GM19328 (cell line): ENCODE data around the gene TEX22.

ENCODE experiments used
- ATAC-seq: cut with Tn5 transposase; IDR thresholded peaks from one replicate; pipeline ENCODE4 v1.9.1; 2021; ENCODE audit warnings: mild to moderate bottlenecking, moderate library complexity; ENCODE audit not compliant: unreplicated experiment

Gene TEX22

GRCh38 chr14:105455086-105455640, 56.8 kb downstream of the TEX22 start:
- no peak for ATAC-seq

- no peak for ATAC-seq
Measured at GRCh38 chr14:105455766-105456660, 57.7 kb downstream of the TEX22 start.

- no peak for ATAC-seq
Measured at GRCh38 chr14:105456736-105457617, 58.6 kb downstream of the TEX22 start.

GRCh38 chr14:105458010-105458409, 59.7 kb downstream of the TEX22 start:
- ATAC-seq: no peak

GRCh38 chr14:105458571-105458970, 60.2 kb downstream of the TEX22 start:
- ATAC-seq: no peak

- no peak for ATAC-seq
Measured at GRCh38 chr14:105460116-105460515, 61.8 kb downstream of the TEX22 start.

- no peak for ATAC-seq
Measured at GRCh38 chr14:105460616-105461015, 62.3 kb downstream of the TEX22 start.

- ATAC-seq: no peak
Measured at GRCh38 chr14:105461903-105462302, 63.6 kb downstream of the TEX22 start.
